SHP77 (cell line): ENCODE measurements around the gene MZT2B.
"Not testable (repeated sequence)": the region's sequence is repeated elsewhere in the genome, so short reads cannot be mapped to it uniquely, and the experiment has no call there.

ENCODE experiments used
- DNase-seq, 2 experiments: peaks; one replicate each; lab custom pipeline; 2025; lab: John Stamatoyannopoulos, UW

MZT2B gene

DNA sequence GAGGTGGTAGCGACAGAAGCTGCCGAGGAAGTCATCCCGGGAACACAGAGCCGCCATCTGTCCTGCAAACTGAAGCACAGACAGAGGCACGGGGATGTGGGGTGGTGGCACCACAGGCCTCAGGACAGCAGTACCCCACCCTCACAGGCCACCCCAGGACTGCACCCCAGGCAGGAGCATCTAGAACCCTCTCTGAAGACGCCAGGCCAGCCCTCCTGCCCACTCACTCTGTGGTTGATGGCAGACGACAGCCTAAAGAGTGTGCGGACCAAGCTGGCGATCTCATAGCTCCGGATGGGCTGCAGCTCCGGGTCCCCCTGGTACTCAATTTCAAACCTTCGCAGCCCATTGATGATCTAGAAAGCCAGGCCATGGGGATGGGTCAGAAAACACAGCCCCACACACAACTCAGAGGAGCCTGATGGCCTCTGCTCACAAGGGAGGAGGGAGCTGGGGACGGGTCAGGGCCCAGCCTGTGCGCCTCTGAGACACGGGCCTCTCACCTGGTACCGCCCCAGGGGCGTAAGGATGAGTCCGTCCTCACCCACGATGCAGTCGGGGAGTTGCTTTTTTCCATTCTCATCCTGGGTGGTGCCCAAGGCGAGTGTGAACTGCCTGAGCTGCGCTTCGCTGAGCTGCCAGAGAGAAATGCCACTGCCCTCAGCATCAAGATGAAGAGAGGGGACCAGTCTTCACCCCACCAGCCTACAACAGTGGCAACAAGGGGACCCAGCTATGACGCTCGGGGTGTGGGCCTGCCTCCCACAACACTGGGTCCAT lies 29.1 kb upstream of the MZT2B start:
- DNase-seq, result no peak

DNA sequence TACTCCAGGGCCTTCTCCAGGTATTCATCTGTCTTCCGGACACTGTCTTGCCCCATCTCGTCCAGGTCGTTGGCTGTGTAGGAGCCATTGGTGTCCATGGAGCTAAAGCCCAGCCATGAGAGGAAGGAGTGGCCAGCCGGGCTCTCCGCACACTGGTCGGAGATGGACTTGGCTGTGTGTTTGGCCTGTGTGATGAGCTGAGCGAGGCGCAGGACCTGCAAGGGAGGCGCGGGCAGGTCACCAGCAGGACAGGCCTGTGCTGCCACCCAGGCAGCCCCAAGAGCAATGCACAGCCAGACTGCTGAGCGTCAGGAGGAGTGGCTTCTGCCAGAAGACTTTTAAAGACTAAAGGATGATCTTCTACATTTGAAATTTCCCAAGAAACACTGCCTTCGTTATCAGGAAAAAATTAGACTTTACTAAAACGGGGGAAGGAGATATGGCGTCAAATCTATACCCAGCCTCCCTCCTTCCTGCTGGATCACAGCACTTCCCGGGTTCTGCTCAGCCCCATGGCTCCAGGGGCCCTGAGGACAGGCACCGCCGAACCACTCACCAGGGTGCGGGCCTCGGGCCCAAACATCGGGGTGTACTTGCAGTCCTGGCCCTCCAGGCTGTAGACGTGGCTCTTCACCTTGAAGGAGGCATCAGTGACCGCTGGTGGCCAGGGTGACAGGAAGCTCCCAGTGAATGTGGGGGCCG lies 28.2 kb upstream of the MZT2B start:
- not testable (repeated sequence) for DNase-seq

DNA sequence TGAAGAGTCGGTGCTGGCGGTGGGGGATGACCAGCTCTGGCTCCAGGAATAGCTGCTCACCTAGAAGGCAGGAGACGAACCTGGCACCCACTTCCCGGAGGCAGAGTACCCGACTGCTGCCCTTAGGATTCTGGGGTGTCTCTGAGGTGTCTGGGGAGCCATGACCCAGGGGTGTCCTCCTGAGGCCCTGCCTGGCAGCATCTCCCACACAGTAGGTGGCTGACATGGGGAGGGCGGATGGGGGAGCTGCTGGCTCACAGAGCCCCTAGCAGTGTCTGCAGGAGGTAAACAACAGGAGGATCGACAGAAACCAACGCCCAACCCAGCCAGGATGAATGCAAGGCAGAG lies 27.7 kb upstream of the MZT2B start:
- DNase-seq, result not testable (repeated sequence)

DNA sequence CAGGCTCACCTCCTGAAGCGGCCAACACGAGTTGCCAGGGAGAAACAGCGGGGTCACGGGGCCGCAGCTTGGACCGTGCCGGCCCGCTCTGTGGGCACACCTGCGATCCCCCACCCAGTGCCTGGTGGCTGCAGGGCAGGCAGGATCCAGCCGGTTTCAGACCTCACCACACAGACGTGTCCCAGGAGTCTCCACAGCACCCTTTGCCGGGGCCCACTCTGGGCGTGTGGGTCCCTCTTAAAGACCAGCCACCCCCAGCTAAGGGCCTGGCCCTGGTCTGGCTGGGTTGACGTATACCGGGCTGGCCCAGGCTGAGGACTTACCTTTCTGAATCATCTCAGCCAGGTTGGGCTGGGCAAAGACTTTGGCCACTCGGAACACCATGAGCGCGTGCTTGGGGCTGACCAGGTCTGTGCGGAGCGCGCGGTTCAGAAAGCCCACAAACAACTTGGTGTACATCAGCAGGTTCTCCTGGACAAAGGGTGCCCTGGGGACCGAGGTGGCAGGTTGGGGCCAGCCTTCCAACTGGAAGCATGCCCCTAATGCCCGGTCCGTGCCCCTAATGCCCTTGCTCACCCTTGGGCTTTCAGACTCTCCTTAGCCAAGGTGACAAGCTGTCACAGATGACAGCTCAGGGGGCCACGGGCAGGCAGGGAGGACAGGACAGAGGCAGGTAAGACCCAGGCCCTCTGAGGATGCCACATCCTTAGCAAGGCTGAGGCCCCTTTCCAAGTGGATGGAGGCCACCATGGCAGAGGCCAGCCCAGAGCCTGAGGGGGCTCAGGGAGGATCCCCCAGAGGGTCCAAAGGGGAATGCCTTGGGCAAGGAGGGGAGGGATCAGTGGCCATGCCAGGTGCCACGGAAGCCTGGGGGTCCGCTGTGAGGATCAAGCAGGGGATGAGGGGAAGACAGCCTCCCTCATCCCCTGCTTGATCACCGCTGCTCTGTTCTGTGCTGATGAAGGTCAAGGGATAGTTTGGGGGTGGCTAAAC lies 27.0 kb upstream of the MZT2B start:
- no peak for DNase-seq

DNA sequence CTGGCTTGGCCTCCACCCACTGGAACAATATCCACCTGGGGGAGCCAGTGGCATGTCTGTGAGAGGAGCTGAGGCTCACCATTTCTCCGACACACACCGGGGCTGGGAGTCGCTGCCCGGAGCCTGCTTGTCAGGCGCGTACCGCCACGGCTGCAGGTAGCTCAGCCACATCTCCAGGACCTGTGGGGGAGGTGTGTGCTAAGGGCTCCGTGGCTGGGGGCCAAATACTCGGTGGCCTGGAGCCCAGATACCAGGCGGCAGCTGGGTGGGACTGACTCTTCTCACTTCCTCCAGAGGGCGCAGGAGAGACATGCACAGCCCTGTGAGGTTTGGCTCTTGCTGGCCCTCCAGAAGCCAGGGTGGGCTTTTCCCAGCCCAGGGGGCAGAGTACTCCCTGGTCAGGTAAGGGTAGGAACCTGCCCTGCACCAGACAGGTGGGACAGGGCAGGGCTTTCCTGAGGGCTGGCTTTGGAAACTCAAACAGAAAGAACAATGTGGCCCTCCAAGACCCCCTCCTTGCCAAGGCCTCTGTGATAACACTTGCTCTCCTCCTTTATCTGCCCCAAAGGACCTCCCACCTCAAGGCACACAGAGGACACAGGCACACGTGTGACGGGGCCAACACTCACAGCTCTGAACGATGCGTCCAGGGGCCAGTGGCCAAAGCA lies 26.0 kb upstream of the MZT2B start:
- DNase-seq, result peak; percentile 52 to 58

DNA sequence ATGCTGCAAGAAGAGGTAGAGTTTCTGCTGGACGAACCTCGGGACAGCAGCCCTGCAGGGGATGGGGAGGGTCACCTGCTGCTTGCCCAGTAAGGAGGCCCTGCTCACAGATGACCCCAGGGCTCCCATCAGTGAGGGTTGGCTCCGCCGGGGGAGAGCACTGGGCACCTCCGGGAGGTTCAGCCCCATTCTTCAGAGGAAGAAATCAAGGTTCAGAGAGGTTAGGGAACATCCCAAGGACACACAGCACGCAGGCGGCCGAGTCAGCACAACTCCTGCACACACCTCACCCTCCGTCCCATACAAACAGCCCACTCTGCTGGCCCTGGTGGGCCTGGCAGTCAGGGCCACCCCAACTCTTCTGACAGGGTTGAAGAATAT lies 25.4 kb upstream of the MZT2B start:
- DNase-seq, result no peak

DNA sequence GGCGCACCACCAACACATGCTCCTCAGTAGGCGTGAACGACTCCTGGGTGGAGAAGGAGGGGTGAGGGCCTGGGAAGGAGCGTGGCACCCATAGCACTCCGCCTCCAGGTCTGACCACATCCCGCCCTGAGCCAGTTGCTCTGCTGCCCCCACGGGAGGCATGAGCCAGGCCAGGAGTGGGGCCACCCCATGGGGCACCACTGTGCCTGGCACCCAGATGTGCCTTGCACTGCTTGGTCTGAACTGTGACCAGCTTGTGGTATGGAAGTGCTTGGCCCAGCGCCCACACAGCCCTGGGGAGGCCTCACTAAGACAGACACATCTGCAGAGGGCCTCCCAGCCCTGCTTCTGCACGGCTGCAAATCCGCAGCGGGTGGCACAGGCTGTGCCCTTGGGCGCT lies 24.7 kb upstream of the MZT2B start:
- not testable (repeated sequence) for DNase-seq

DNA sequence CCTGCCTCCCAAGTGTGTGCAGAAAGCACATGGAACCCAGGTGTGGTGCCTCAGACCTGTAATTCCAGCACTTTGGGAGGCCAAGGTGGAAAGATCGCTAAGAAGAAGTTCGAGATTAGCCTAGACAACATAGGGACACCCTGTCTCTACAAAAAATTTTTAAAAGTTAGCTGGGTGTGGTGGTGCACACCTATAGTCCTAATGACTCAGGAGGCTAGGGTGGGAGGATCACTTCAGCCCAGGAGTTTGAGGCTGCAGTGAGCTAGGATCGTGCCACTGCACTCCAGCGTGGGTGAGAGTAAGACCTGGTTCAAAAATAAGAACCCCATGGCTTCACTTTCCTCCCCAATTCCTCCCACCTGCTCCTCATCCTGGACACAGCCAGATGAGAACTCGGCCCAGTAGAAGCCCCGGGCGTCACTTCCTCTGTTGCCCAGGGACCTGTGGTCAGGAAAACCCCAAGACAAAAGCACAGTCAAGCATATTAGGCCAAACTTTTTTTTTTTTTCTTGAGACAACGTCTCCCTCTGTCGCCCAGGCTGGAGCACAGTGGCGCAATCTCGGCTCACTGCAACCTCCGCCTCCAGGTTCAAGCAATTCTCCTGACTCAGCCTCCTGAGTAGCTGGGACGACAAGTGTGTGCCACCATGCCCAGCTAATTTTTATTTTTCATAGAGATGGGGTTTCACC lies 24.1 kb upstream of the MZT2B start:
- not testable (repeated sequence) for DNase-seq

DNA sequence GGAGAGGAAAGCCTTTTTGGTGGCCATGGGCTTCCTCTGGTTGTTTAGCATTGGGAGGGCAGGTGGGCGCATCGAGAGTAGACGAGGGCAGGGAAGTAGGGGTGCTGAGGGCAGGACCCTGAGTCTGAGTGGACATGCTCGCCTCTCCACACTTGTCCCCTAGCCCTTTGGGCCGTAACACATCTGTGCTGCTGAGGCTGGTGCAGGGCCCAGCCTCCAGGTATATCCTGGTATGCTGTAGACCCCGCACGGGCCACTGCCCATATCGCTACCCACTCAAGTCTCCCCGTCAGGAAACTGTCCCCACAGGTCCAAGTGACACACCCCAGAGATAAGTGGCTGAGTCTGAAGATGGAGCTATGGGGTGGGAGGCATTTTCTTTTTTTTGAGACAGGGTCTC lies 23.4 kb upstream of the MZT2B start:
- DNase-seq, result no peak

DNA sequence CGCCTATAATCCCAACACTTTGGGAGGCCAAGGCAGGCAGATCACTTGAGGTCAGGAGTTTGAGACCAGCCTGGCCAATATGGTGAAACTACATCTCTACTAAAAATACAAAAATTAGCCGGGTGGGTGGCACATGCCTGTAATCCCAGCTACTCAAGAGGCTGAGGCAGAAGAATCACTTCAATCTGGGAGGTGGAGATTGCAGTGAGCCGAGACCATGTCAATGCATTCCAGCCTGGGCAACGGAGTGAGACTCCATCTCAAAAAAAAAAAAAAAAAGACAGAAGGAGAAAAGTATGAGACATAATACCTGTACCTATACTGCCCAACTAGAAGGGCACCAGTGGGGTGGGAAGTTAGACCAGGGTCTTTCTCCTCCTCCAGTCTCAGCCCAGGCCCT lies 22.7 kb upstream of the MZT2B start:
- not testable (repeated sequence) for DNase-seq

DNA sequence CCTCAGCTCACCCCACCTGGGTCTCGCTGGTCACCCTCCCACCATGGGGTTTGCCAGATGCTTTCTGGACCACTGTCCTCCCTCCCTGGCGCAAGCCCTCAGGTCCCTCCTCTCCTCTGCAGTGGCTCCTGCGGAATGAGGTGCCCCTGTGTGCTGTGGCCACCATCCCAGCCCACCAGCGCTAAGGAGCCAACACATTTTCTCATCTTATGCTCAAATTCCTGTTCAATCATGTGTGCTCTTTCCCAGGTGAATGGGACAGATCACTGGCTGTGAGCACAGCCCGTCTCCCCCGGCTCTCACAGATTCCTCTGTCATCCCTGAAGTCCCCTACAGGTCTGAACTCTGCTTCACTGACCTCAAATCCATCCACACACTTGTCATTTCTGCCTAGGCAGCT lies 21.9 kb upstream of the MZT2B start:
- no peak for DNase-seq

DNA sequence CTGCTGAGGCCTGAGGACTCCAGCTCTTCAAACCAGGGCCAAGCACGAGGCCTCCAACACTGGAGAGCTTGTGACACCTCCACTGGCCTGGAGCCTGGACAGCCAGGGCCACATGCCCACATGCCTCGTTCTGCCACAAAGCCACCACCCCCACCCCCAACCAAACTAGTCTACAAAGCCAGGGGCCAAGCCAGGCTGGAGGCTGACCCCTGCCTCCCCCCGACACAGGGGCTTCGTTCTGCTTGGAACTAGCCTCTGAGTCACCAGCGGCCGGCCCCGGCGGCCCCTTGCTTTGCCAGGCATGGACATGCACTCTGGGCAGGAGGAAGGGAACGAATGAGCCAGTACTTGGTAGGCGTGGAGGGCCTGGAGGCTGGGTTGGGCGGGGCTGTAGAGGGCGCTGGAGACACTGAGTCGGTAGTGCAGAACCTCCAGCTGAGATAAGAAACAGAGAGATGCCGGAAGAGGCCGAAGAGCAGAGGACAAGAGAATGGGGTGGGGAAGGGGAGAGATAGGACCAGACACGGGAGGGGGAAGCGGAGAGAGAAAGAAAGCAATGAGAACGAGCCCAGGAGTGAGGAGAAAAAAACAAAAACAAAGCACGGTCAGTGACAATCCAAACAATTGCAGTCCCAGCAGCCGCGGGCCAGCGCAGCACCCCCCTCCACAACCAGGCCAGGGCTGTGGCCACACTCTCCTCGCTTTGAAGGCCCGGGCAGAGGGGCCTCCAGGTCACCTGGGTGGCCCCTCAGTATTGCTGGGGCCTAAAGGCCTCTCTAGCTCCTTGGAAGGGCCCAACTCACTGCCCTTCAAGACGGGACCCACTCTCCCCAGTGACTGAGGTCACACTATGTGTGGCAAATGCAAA lies 21.0 kb upstream of the MZT2B start:
- not testable (repeated sequence) for DNase-seq

DNA sequence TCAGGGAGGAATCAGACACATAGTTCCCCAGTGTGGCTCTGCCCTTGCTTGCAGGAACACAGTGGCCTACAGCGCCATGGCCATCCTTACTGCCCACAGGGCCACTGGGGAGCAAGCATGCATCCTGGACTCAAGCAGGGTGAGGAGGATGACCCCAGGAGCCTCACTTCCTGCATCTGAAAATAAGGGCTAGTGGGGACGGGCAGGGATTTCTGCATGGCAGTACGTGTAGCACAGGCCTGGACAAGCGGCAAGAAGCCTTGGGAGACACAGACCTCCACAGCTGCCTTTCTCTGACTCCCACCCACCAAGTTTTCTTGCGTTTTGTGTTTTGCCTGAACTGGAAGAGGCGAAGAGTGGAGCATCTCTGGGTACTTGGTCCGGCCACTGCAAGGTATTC lies 19.6 kb upstream of the MZT2B start:
- DNase-seq, result not testable (repeated sequence)

DNA sequence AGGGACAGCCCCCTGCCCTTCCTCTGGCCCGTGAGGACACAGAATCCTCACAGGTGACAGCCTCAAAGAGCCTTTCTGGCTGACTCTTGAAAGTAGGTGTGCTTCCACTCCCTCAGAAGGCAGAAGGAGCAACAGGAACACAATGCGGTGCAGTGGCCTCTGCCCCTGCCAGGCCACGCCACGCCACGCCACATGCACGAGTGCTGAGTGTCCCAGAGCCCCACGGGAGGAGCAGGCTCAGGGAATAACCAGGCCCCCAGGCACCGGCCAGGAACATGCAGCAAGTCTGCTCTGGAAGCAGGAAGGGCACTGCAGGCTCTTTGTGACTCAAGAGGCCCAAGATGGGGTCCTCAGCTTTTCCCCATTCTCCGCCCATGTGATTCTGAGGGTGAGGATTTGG lies 19.1 kb upstream of the MZT2B start:
- DNase-seq, result no peak

DNA sequence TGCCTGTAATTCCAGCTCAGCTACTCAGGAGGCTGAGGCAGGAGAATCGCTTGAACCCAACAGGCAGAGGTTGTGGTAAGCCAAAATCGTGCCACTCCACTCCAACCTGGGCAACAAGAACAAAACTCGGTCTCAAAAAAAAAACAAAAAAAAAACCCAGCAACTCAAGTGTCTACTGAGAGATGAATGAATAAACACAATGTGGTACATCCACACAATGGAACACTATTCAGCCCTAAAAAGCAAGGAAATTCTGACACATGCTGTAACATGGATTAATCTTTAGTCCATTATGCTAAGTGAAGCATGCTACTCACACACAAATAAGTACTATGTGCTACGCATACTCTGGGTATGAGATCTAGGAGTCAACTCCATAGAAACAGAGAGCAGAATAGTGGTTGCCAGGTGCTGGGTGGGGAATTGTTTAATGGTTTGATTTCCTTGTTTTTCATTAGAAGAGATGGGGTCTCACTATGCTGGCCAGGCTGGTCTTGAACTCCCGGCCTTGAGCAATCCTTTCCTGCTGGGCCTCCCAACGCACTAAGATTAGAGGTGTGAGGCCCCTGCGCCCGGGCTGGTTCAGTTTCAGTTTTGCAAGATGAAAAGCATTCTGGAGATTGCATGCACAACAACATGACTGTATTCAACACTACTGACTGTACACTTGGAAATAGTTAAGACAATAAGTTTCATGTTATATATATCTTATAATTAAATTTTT lies 16.6 kb upstream of the MZT2B start:
- no peak for DNase-seq

DNA sequence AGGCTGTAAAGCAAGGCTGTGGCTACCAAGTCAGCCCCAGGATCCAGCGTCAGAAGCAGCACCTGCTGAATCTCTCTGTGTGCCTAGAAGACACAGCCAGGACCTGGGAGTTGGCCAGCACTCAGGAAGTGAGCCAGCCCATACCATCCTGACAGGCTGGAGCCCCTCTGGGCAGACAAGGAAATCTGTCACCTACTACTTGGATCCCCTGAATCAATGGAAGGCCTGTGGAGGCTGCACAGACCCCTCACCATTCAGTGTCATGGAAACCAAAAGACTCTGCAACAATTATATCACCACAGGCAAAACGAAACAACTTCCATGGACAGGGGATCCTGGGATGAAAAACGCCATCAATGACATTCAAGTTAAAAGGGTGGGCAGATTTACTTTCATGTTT lies 15.5 kb upstream of the MZT2B start:
- not testable (repeated sequence) for DNase-seq

DNA sequence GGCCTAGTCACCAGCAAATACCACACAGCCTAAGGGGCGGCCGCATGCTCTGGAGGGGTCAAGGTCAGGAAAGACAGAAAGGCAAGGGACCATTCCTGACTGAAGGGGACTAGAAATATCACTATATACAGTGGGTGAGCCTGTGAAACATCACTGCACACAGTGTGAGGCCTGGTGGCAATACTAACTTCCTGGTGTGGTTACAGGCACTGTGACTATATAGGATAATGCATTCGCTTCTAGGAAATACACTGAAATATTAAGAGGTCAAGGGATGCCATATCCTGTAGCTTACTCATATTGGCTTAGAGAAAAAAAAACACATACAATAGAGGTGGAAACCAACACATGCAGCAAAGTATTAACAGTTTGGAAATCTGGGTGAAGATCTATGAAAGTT lies 12.9 kb upstream of the MZT2B start:
- DNase-seq, result not testable (repeated sequence)

DNA sequence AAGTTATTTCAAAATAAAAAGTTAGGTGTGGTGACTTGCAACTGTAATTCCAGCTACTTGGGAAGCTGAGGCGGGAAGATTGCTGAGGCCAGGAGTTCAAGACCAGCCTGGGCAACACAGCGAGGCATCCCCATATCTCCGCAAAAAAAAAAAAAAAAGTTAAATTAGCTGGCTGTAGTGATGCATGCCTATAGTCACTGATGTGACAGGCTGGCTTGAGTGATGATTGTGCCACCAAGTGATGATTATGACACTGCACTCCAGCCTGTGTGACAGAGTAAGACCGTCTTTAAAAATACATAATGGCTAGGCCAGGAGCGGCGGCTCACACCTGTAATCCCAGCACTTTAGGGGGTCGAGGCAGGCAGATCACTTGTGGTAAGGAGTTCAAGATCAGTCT lies 12.2 kb upstream of the MZT2B start:
- DNase-seq, result no peak

DNA sequence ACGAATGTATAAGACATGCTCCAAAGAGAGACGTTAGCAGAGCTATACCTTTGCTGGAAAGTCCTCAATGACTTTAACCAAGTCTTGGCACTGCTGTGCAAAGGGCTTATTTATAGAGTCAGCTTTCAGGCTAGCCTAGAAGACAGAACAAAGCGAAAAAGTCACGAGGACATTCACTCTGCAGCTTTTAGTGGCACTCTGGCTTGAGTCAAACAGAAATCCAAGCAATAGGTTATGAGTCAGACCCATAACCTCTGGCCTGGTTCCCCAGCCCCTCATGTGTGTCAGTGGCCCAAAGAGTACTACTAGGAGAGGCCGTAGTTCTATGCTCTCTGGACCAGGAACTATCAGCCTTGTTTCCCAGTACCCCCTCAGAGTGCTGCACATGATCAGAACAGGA lies 7.2 kb upstream of the MZT2B start:
- not testable (repeated sequence) for DNase-seq
